Measurements from ENCODE around the gene SLC7A9. TPM values are rescaled to one million over a fixed set of nuclear protein-coding genes. Genes with fewer than 3 reads are reported as not detected.
"Not testable (repeated sequence)": the region's sequence is repeated elsewhere in the genome, so short reads cannot be mapped to it uniquely, and the experiment has no call there.

SLC7A9 gene
- total and polyA plus RNA-seq, 7 donors: 0.20 to 0.49 (median 0.36) TPM; not detected in 4

GRCh38 chr19:32842061-32842460, 27.5 kb downstream of the SLC7A9 start:
- Histone ChIP-seq H3K4me1 (no peaks in the 10 kb centered on the region), H3K9me3 (peaks cover 2 to 6% (median 4%) of the 10 kb centered on the region in 4 donors), H3K27me3 (no peaks in the 10 kb centered on the region), H3K36me3 (peaks cover 0 to 9% (median 0%) of the 10 kb centered on the region in 4 donors), H3K4me3 (no peak overlapping the region), H3K27ac (no peak overlapping the region)
- 73 to 76% methylated on average over 8 of the region's 8 CpGs for WGBS, 2 donors
- intact Hi-C loops (cut with DNase I): no loop called here
- TF ChIP-seq EP300 (IDR thresholded peaks at IDR 0.05) (no peak), POLR2A (IDR thresholded peaks at IDR 0.05) (no peak), POLR2AphosphoS5 (IDR thresholded peaks at IDR 0.05) (no peak), CTCF (IDR thresholded peaks at IDR 0.05) (no peak)
- no peak for DNase-seq

- Histone ChIP-seq H3K4me1 (no peaks in the 10 kb centered on the region), H3K9me3 (peaks cover 2 to 6% (median 4%) of the 10 kb centered on the region in 4 donors), H3K27me3 (no peaks in the 10 kb centered on the region), H3K36me3 (peaks cover 0 to 9% (median 0%) of the 10 kb centered on the region in 4 donors), H3K4me3 (no peak overlapping the region), H3K27ac (no peak overlapping the region)
- no peak for DNase-seq
- intact Hi-C loops (cut with DNase I): no loop called here
- TF ChIP-seq POLR2A (IDR thresholded peaks at IDR 0.05) (no peak), CTCF (IDR thresholded peaks at IDR 0.05) (no peak), EP300 (IDR thresholded peaks at IDR 0.05) (no peak), POLR2AphosphoS5 (IDR thresholded peaks at IDR 0.05) (no peak)
- WGBS, 2 donors: 71 to 73% methylated on average over 7 of the region's 7 CpGs
These were observed 32.0 kb downstream of the SLC7A9 start for GRCh38 chr19:32837531-32837930.

- H3K4me3 ChIP-seq; H3K27ac ChIP-seq; DNase-seq; H3K4me1 ChIP-seq; intact Hi-C loops (cut with DNase I); H3K9me3 ChIP-seq; H3K27me3 ChIP-seq; H3K36me3 ChIP-seq: not testable (repeated sequence)
- 90 to 92% methylated on average over 7 of the region's 7 CpGs for WGBS, 2 donors
These were observed 36.2 kb downstream of the SLC7A9 start for GRCh38 chr19:32833388-32833787.

GRCh38 chr19:32832825-32833224, 36.7 kb downstream of the SLC7A9 start:
- H3K27ac ChIP-seq; H3K4me3 ChIP-seq; H3K9me3 ChIP-seq; DNase-seq; H3K4me1 ChIP-seq; H3K27me3 ChIP-seq; H3K36me3 ChIP-seq; intact Hi-C loops (cut with DNase I): not testable (repeated sequence)
- 61 to 81% methylated on average over 7 of the region's 7 CpGs for WGBS, 2 donors

GRCh38 chr19:32832094-32832493, 37.5 kb downstream of the SLC7A9 start:
- H3K27ac ChIP-seq; H3K36me3 ChIP-seq; DNase-seq; H3K27me3 ChIP-seq; H3K4me3 ChIP-seq; H3K4me1 ChIP-seq; intact Hi-C loops (cut with DNase I); H3K9me3 ChIP-seq: not testable (repeated sequence)
- WGBS, 2 donors: 91 to 95% methylated on average over 12 of the region's 12 CpGs

GRCh38 chr19:32831611-32832010, 38.0 kb downstream of the SLC7A9 start:
- intact Hi-C loops (cut with DNase I): no loop called here
- Histone ChIP-seq H3K27me3 (no peaks in the 10 kb centered on the region), H3K4me3 (no peak overlapping the region), H3K27ac (no peak overlapping the region), H3K9me3 (no peaks in the 10 kb centered on the region), H3K4me1 (no peaks in the 10 kb centered on the region), H3K36me3 (no peaks in the 10 kb centered on the region)
- TF ChIP-seq POLR2AphosphoS5 (IDR thresholded peaks at IDR 0.05) (no peak), CTCF (IDR thresholded peaks at IDR 0.05) (no peak), EP300 (IDR thresholded peaks at IDR 0.05) (no peak), POLR2A (IDR thresholded peaks at IDR 0.05) (no peak)
- 87 to 90% methylated on average over 5 of the region's 5 CpGs for WGBS, 2 donors
- no peak for DNase-seq

All from sigmoid colon (tissue), 7 donors.